ENCODE results near the gene NPAS3. TPM values are rescaled to one million over a fixed set of nuclear protein-coding genes. Genes with fewer than 3 reads are reported as not detected.

Gene NPAS3
- total and polyA plus RNA-seq, 2 of the 8 experiments (the other 6 are each of a cell fraction or from before 2014, with no cell fraction given): 0.11 to 0.60 TPM

- TF ChIP-seq CHD7 (IDR thresholded peaks at IDR 0.05; ENCODE audit: insufficient replicate concordance, low read length) (no peak), CHD1 (IDR thresholded peaks at IDR 0.05; ENCODE audit: low read depth, low read length) (no peak), KDM4A (IDR thresholded peaks at IDR 0.05; ENCODE audit: low read depth, low read length, severe bottlenecking) (no peak), GABPA (IDR thresholded peaks at IDR 0.05; ENCODE audit: borderline replicate concordance, insufficient read depth, low read length) (no peak), PHF8 (conservative IDR thresholded peaks at IDR 0.05; ENCODE audit: low read depth, low read length) (no peak), KDM5A (IDR thresholded peaks at IDR 0.05; ENCODE audit: low read length) (no peak), YY1 (IDR thresholded peaks at IDR 0.05; ENCODE audit: low read depth, low read length) (no peak), SP4 (IDR thresholded peaks at IDR 0.05; ENCODE audit: low read length) (no peak), ATF3 (IDR thresholded peaks at IDR 0.05; ENCODE audit: insufficient read depth, low read depth, low read length) (no peak), TBP (IDR thresholded peaks at IDR 0.05; ENCODE audit: low read depth, low read length) (no peak), SAP30 (IDR thresholded peaks at IDR 0.05; ENCODE audit: insufficient read depth, insufficient replicate concordance, low read length) (no peak)
Measured at GRCh38 chr14:32900547-32900946, 38.1 kb upstream of the NPAS3 start (continued).

Measured in H1 (cell line).